HG03175 (cell line): Measurements from ENCODE around the gene PGP.

Experiments
- ATAC-seq: cut with Tn5 transposase; IDR thresholded peaks from one replicate; pipeline ENCODE4 v1.9.1; 2021; ENCODE audit warnings: mild to moderate bottlenecking, moderate library complexity; ENCODE audit not compliant: unreplicated experiment

Gene PGP

DNA sequence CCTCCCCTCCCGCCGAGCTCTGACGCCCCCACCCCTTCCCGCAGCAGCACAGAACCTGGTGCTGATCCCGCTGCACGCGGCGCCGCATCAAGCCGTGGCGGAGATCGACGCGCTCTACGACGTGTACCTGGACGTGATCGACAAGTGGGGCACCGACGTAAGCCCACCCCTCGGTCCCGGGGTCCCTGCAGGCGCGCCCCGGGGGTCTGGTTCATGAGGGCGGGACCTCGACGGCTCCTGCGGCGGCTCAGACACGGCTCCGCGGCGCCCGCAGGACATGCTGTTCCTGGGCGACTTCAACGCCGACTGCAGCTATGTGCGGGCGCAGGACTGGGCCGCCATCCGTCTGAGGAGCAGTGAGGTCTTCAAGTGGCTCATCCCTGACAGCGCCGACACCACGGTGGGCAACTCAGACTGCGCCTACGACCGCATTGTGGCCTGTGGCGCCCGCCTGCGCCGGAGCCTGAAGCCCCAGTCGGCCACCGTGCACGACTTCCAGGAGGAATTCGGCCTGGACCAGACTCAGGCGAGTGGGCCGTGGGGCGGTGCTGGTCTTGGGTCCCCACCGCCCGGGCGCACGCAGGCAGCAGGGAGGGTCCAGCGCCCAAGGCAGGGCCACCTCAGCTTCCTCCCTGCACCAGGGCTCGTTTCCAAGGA is 23.0 kb upstream of the PGP start:
- no peak for ATAC-seq

DNA sequence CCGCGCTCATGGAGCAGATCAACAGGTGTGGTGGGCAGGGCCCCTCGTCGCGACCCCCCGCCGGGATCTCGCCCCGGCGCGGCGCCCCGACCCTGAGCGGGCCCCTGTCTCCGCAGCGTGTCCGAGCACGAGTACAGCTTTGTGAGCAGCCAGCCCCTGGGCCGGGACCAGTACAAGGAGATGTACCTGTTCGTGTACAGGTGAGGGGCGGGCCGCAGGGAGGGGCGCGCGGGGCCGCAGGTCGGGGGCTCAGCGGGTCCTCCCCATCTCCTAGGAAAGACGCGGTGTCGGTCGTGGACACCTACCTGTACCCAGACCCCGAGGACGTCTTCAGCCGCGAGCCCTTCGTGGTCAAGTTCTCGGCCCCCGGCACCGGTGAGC is 22.5 kb upstream of the PGP start:
- no peak for ATAC-seq

DNA sequence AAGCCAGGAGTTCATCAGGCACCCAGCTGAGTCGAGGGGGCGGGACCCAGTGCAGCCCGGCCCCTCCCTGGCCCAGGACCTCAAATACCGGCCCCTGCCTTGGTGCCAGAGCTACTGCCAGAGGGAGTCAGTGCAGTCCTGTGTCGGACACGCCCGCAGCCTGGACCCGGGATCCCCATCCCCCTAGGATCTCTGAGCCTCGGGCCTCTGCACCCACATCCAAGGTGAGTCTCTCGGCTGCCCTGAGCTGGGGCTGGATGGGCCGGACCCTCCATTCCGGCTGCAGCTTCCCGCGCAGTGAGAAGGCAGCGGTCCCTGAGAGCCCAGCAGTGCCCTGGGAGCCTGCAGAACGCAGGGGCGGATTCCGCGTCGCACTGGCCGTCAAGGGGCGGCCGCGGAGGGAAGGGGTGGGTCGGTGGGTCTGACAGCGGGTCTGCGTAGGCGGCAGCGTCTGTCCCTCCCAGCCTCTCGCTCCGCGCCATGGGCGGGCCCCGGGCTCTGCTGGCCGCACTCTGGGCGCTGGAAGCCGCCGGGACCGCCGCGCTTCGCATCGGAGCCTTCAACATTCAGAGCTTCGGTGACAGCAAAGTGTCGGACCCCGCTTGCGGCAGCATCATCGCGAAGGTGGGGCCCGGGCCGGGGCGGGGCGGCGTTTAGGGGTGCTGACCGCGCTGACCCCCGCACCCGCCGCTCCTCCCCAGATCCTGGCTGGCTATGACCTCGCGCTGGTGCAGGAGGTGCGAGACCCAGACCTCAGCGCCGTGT is 21.9 kb upstream of the PGP start, which contains the start of gene DNASE1L2:
TSS of gene DNASE1L2 (plus strand) at position 108 of the 765 bp plus-strand sequence. CDS start at position 481, 373 bp downstream.
- ATAC-seq: no peak

DNA sequence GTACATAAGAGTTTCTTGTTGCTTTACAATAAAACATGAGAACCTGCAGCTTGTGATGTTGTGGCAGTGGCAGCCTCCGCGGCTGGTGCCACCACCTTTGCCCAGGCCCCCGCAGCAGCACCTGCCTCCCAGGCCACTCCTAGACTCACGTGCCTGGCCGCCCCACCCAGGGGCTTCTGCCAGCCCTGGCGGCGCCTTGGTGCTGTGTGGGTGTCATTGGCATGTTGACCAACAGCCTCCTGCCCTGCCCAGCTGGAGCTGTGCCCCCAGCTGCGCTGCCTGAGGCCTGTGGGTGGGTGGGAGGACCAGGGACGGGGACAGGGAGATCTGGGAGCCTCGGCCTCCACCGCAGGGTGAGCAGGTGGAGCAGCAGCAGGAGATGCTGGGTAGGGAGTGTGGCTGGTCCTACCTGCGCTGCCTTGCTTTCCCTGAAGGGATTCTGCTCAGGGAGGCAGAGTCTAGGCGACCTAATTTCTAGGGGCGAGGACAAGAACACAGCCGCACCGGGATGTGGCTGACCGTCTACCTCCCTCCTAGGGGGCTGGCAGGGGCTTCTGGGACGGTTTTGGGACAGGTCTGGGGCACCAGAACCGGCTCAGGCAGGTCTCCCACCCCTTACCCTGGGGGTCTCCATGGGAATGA is 21.2 kb upstream of the PGP start:
- ATAC-seq: no peak

DNA sequence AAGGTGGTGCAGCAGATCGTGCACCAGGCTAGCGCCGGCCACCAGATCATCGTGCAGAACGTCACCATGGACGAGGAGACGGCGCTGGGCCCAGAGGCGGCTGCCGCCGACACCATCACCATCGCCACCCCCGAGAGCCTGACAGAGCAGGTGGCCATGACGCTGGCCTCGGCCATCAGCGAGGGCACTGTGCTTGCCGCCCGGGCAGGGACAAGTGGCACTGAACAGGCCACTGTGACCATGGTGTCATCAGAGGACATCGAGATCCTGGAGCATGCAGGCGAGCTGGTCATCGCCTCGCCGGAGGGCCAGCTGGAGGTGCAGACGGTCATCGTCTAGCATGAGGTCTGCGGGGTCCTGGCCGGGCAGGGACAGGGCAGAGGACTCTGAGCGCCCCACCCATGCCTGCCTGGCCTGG is 20.6 kb upstream of the PGP start:
- ATAC-seq: no peak

DNA sequence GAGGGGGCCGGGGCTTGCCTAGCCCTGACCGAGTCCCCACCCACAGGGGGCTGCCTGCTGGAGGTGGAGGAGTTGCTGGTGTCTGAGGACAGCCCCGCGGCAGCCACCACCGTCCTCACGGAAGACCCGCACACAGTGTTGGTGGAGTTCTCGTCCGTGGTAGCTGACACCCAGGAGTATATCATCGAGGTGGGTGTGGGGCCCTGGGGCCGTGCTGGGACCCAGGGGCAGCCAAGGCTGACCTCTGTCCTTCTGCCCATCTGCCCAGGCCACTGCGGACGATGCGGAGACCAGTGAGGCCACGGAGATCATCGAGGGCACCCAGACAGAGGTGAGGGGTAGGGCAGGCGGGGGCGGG is 20.2 kb upstream of the PGP start:
- no peak for ATAC-seq

DNA sequence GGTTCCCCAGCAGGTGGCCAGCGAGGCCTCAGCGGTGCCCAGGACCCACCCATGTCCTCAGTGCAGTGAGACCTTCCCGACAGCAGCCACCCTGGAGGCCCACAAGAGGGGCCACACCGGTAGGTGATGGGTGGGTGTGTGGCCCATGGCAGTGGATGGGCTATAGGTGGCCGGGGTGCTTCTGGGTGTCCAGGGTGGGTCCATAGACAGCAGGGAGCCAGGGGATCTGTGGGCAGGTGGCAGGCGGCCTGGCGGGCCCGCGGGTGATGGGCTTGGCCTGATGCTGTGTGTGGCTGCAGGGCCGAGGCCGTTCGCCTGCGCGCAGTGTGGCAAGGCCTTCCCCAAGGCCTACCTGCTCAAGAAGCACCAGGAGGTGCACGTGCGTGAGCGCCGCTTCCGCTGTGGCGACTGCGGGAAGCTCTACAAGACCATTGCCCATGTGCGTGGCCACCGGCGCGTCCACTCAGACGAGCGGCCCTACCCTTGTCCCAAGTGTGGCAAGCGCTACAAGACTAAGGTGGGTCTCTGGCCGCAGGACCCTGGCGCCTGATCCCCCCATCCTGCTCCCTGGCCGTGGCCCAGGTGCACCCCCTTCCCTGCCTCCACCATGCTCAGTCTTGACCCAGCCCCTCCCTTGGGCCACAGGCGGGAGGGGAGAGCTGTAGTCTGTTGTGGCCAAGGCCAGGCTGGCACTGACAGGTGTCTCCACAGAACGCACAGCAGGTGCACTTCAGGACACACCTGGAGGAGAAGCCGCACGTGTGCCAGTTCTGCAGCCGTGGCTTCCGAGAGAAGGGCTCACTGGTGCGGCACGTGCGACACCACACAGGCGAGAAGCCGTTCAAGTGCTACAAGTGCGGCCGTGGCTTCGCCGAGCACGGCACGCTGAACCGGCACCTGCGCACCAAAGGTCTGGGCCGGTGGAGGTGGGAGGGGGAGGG is 19.5 kb upstream of the PGP start:
- no peak for ATAC-seq

DNA sequence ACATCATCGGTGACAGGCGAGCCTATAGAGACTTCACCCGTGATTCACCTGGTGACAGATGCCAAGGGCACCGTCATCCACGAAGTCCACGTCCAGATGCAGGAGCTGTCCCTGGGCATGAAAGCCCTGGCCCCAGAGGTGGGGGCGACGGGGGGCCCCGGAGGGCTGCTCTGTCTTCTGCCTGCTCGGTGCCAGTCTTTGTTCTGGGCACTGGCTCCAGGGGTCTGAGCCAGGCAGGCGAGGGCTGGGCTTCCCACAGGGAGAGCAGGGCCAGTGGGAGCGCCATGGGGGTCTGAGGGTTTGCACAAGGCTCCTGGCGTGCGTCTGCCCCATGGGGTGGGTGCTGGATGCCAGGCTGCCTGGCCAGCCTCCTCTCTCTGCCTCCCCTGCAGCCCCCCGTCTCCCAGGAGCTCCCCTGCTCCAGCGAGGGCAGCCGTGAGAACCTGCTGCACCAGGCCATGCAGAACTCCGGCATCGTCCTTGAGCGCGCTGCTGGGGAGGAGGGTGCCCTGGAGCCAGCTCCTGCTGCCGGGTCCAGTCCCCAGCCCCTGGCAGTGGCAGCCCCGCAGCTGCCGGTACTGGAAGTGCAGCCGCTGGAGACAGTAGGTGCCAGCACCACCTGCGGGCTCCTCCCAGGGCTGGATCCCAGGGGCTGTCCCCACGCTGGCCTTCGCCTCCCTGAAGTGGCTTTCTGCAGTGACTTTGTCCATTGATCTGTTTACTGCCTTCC is 18.6 kb upstream of the PGP start:
- ATAC-seq: no peak

DNA sequence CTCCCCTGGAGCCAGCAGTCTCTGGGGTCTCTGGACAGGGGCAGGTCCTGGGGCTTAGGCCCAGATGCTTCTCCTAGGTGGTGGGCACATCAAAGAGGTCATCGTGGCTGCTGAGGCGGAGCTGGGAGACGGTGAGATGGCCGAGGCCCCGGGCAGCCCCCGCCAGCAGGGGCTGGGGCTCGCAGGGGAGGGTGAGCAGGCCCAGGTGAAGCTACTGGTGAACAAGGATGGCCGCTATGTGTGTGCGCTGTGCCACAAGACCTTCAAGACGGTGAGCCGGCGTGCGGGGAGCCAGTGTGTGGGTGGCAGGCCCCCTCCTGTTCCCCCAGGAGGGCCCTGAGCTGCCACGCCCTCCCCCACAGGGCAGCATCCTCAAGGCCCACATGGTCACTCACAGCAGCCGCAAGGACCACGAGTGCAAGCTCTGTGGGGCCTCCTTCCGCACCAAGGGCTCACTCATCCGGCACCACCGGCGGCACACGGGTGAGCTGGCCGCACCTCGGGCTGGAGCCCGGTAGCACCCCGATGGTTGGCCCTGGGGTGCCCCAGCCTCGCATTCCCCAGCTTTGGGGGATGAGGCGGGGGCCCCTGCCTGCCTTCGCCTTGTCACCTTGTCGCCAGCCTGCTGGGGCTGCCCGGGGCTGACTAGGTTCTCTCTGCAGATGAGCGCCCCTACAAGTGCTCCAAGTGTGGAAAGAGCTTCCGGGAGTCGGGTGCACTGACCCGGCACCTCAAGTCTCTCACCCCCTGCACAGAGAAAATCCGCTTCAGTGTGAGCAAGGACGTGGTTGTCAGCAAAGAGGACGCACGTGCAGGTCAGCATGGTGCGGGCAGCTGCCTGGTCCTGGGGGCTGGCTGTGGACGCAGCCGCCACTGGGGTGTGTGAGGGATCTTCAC is 17.7 kb upstream of the PGP start:
- ATAC-seq: no peak

DNA sequence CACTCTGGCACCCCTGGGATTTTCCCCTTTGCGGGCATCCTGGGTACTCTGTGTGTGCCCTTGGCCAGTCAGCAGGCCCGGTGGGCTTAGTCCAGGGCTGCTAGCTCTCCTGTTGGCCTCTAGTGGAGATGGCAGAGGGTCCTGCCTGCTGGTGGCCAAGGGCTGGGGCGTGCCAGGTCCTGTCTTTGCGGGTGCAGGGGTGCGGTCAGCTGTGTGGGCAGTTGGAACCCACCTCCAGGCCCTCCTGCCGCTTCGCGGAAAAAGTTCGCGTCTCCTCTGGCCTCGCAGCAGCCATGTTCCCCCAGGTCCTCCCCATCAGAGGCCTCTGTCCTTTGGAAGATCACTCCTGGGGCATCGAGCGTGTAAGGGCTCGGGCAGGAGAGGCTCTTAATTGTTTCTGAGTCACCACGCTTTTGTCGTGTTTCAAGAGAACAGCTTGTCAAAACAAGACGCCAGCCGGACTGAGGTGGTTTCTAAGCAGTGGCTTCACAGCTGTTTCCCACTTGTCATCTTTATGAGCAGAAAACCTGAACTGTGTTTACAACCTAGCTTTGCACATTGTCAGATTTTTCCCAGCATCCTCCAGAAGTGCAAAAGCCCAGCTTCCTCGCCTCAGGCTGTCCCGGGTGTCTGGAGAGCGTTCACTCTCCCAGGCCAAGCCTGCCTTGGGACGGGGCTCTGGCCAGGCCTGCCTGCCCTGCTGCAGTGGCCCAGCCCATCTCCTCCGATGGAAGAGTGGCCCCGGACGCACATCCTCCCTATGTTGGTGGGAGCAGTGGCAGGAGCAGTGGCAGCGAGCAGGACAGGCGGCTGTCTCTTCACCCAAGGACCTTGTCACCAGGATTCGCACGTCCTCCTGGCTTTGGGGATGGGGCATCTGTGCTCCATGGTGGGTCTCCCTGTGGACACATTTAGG is 16.6 kb upstream of the PGP start:
- ATAC-seq: no peak

DNA sequence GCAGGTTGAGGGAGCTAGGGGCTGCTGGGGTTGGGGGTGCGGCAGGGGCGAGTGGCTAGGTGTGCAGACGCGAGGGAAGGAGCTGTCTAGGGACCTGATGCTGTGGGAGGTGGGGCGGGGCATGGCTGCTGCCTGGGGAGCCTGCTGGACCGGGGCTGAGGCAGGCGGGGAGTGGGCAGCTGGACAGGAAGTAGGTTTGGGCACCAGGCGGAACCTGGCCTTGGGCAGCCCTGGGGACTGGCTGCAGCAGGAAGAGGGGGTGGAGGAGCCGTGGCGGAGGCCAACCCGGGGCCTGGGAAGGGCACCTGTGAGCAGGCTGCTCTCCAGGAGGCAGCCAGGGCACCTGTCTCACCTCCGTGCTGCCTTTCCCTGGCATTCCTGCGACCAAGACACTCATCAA is 15.7 kb upstream of the PGP start:
- no peak for ATAC-seq

DNA sequence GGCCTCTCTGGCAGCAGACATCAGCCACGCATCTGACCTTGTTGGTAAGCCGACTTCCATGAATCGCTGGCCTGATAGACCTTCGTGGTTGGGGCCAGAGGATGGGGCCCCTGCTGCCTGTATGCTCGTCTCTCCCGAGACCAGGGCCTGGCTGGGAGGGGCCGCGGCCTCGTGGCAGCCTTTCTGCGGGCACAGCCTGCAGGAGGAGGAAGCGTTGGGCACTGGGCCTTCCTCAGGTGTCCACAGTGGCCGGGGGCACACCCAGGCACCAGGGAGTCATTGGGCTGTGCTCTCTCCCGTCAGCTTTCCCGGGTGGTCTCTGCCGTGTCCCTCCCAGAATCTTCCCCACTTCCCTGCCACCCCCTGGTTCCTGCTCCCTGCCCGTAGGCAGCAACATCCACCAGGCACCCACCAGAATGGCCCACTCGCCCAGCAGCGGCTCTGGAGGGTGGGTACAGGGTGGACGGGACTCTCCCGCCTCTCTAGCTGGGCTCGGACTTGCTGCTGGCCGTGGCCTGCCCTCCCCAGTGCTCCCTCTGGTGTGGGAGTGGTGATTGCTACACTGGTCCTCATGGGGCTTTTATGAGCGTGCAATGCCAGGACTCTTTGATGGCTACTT is 15.1 kb upstream of the PGP start:
- no peak for ATAC-seq

DNA sequence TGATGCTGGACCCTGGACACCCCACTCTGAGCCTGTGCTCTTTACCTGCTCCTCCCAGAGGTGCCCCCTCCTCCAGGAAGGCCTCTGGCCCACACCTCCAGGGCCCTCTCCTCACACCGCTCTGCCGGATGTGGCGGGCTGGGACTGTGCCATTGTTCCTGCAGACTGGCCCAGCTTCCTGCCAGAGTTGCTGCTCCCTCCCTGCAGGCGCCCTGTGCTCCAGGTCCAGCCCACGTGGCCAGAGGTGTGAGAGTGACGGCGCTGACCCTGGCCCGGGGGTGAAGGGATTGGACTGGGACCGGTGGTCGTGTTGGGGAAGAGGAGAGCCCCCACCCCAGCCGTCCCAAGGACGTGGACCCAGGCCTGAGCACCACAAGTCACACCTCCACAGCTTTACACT is 14.5 kb upstream of the PGP start:
- no peak for ATAC-seq

DNA sequence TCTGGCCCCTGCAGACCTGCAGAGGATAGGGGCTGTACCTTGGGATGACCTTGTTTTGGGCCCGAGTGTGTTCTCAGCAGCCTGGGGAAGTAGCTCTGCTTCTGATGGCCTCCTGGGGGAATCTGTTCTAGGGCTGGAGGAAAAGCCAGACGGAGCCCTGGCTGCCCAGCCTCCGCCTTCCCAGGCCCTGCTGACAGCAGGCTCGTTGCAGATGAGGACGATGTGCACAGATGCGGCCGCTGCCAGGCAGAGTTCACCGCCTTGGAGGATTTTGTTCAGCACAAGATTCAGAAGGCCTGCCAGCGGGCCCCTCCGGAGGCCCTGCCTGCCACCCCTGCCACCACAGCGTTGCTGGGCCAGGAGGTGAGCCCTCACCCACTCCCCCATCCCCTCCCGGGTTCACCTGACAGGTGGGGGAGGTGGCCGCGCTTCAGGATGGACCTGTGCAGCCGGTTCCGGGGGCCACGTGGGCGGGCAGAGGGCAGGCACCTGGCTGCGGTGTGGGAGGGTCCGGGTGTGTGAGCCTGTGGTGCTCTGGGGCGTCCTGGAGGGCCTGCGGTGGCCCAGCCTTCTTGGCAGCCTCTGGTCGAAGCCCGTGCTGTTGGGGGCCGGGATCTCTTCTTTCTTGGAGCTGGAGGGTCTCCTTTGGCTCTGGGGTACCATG is 13.7 kb upstream of the PGP start:
- ATAC-seq: no peak

DNA sequence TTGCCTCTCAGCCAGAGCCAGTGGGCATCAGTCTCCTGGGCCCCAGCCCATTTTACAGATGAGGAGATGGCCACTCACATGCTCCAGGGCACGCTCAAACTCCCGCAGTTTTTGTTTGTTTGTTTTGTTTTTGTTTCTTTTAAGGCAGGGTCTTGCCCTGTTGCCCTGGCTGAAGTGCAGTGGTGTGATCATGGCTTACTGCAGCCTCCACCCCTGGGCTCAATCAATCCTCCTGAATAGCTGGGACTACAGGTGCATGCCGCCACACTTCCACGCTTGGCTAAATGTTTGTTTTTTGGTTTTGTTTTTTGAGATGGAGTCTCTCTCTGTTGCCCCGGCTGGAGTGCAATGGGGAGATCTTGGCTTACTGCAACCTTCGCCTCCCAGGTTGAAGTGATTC is 12.3 kb upstream of the PGP start:
- ATAC-seq: no peak

DNA sequence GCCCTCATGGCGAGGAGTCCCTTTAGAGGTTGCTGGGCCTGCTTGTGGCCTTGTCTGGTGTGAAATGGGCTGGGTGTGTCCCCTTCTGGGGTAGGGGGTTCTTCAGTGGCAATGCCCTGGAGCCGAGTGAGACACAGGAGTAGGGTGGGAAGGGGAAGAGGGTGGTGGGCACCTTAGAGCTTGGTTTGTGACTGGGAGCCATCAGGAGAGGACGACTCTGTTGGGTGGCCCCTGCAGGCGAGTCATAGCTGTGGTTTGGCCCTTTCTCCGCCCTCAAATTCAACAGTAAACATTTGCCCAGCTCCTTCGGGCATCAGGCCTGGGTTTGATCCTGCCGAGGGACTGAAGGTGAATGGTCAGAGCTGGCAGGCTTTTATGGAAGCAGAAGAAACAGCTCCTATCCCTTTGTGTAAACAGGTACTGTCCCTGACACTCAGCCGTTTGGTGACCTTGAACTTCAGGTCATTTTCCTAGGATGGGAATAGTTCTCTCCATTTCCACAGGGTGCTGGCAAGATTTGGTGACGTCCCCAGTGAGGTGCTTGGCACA is 11.7 kb upstream of the PGP start:
- no peak for ATAC-seq

DNA sequence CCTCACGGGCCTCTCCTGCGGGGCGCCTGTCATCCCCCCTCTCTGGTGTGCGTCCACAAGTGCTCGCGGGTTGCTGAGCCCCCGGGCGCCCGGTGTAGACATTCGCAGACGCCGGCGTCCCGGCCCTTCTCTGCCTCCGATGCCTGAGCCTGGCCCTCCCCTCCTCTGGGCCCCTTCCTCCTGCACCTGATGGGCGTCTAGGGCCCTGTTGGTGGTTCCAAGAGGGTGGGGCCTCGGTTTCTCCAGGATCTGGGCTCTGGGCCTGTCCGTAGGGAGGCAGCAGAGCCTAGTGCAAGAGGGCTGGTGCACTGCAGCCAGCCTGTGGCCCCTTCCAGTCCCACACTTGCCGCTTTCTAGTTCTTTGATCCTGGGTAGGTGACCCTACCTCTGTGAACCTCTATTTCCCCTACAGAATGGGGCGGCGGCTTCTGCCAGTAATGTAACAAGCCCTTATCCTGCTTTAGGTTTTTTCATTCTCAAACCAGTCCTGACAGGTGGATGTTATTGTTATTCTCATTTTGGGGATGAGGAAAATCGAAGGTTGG is 9.4 kb upstream of the PGP start:
- ATAC-seq: peak; percentile 14
